PC-9 (cell line): ENCODE results near the gene DMTF1.

Experiments used
- CTCF ChIP-seq: fragments of 200-600 bp; sonication (generic); conservative IDR thresholded peaks from 2 replicates; pipeline ENCODE4 v1.6.1; 2017; ENCODE audit warnings: mixed run types, antibody characterized with exemption, mild to moderate bottlenecking, moderate library complexity
- EZH2 ChIP-seq: fragments of 200-600 bp; sonication (generic); IDR thresholded peaks from 2 replicates; pipeline ENCODE4 v1.8.0; 2017; ENCODE audit warnings: antibody characterized with exemption, low read depth

GRCh38 chr7:87170828-87171227 is 18.6 kb downstream of the DMTF1 start:
- no peak for TF ChIP-seq CTCF
- no peak for TF ChIP-seq EZH2
